Mesendoderm (in vitro differentiated cells): Measurements from ENCODE around the gene NQO2. TPM values are rescaled to one million over a fixed set of nuclear protein-coding genes. Genes with fewer than 3 reads are reported as not detected.

Source experiments
- DNase-seq: peaks from one replicate; pipeline ENCODE4 v3.0.0; 2013
- H2AK5ac ChIP-seq: 2 replicates; pipeline ENCODE4 v1.6.1; 2013; ENCODE audit warnings: low read length, inconsistent platforms
- H2BK120ac ChIP-seq: 2 replicates; pipeline ENCODE4 v1.6.1; 2013; ENCODE audit warnings: low read depth, mild to moderate bottlenecking, low read length, moderate library complexity, mixed read lengths
- H2BK15ac ChIP-seq: replicated peaks from 2 replicates; pipeline ENCODE4 v1.6.1; 2013; ENCODE audit warnings: low read depth, mild to moderate bottlenecking, moderate library complexity
- H2BK5ac ChIP-seq: 2 replicates; pipeline ENCODE4 v1.6.1; 2013; ENCODE audit warnings: low read length, inconsistent platforms
- H3K18ac ChIP-seq: 2 replicates; pipeline ENCODE4 v1.6.1; 2013; ENCODE audit warnings: mild to moderate bottlenecking, low read length, mixed read lengths
- H3K23ac ChIP-seq: one replicate; pipeline ENCODE4 v1.6.1; 2013; ENCODE audit warnings: low read length
- H3K27ac ChIP-seq: 2 replicates; pipeline ENCODE4 v1.5.1; 2013; ENCODE audit warnings: low read depth, mild to moderate bottlenecking, inconsistent platforms, low read length, moderate library complexity
- H3K27me3 ChIP-seq: 2 replicates; pipeline ENCODE4 v1.6.1; 2013; ENCODE audit warnings: low read length, control low read depth, mild to moderate bottlenecking, inconsistent platforms; ENCODE audit not compliant: insufficient read depth, poor library complexity
- H3K36me3 ChIP-seq: 2 replicates; pipeline ENCODE4 v1.6.1; 2013; ENCODE audit warnings: low read length, inconsistent platforms; ENCODE audit not compliant: control insufficient read depth, insufficient read depth
- H3K4ac ChIP-seq: one replicate; pipeline ENCODE4 v1.6.1; 2013; ENCODE audit warnings: low read depth, mild to moderate bottlenecking, low read length, moderate library complexity
- H3K4me1 ChIP-seq: 2 replicates; pipeline ENCODE4 v1.6.1; 2013; ENCODE audit warnings: low read depth, low read length, inconsistent platforms; ENCODE audit not compliant: control insufficient read depth
- H3K4me2 ChIP-seq: 2 replicates; pipeline ENCODE4 v1.6.1; 2013; ENCODE audit warnings: low read length
- H3K4me3 ChIP-seq: 2 replicates; pipeline ENCODE4 v1.5.1; 2013; ENCODE audit warnings: mild to moderate bottlenecking, low read length
- H3K56ac ChIP-seq: one replicate; pipeline ENCODE4 v1.6.1; 2013; ENCODE audit warnings: low read length
- H3K79me1 ChIP-seq: 2 replicates; pipeline ENCODE4 v1.6.1; 2013; ENCODE audit warnings: low read length, inconsistent platforms
- H3K79me2 ChIP-seq: 2 replicates; pipeline ENCODE4 v1.6.1; 2013; ENCODE audit warnings: mild to moderate bottlenecking, low read length; ENCODE audit not compliant: control insufficient read depth, insufficient read depth
- H3K9ac ChIP-seq: 2 replicates; pipeline ENCODE4 v1.6.1; 2013; ENCODE audit warnings: low read length, inconsistent platforms
- H4K5ac ChIP-seq: one replicate; pipeline ENCODE4 v1.6.1; 2013; ENCODE audit warnings: low read length
- H4K8ac ChIP-seq: one replicate; pipeline ENCODE4 v1.6.1; 2013; ENCODE audit warnings: low read depth, mild to moderate bottlenecking, control low read depth, low read length, moderate library complexity
- WGBS: extraction: QIAGEN DNeasy Blood & Tissue Kit; methylation state at CpG from one replicate; pipeline ENCODE4 v1.1.7; 2013; ENCODE audit warnings: low lambda C conversion rate, missing lambda C conversion rate; ENCODE audit not compliant: insufficient coverage; ENCODE audit errors: extremely low coverage; 5-methylcytosine and 5-hydroxymethylcytosine counted together
- polyA plus RNA-seq, 2 experiments: library from polyadenylated mRNA; stranded (reverse); fragments of 200-250 nt; gene quantifications; one replicate each; pipeline ENCODE4 v1.2.3, GENCODE V29; 2013

Gene NQO2
- polyA plus RNA-seq (2013, experiment 1 of 2): 103 TPM
- polyA plus RNA-seq (2013, experiment 2 of 2): 109 TPM

GRCh38 chr6:2999618-3000557 is at the start of gene NQO2:
TSS of gene NQO2 (plus strand) at chr6:2999894. CDS start at chr6:3006553, 6,659 bp downstream.
- H2BK120ac ChIP-seq: no peak within 1 kb of the TSS
- peak within 1 kb of the TSS; percentile 81 for H3K18ac ChIP-seq
- peaks cover 4% of the 10 kb centered on the region for H3K36me3 ChIP-seq
- H3K4me1 ChIP-seq: peaks cover 1% of the 10 kb centered on the region
- DNase-seq: peak; percentile 91
- H3K23ac ChIP-seq: peak within 1 kb of the TSS; percentile 97
- peak within 1 kb of the TSS; percentile 91 for H3K9ac ChIP-seq
- H3K56ac ChIP-seq: peak within 1 kb of the TSS; percentile 93
- H4K8ac ChIP-seq: no peak within 1 kb of the TSS
- peaks cover 5% of the 10 kb centered on the region for H3K79me2 ChIP-seq
- no peaks in the 10 kb centered on the region for H3K27me3 ChIP-seq
- H3K27ac ChIP-seq: no peak within 1 kb of the TSS
- H3K4ac ChIP-seq: peak within 1 kb of the TSS; percentile 5
- no peak within 1 kb of the TSS for H4K5ac ChIP-seq
- peaks cover 2% of the 10 kb centered on the region for H3K79me1 ChIP-seq
- no peak within 1 kb of the TSS for H2BK15ac ChIP-seq
- no peak within 1 kb of the TSS for H2BK5ac ChIP-seq
- peak within 1 kb of the TSS; percentile 90 for H3K4me3 ChIP-seq
- no CpG with 5 or more reads among the region's 87 CpGs for WGBS
- H3K4me2 ChIP-seq: peak within 1 kb of the TSS; percentile 84
- peak within 1 kb of the TSS; percentile 5 for H2AK5ac ChIP-seq

GRCh38 chr6:2950713-2951112 is 49.0 kb upstream of the NQO2 start:
- Histone ChIP-seq H3K79me1 (no peaks in the 10 kb centered on the region), H3K4ac (no peak overlapping the region), H3K56ac (no peak overlapping the region), H2AK5ac (no peak overlapping the region), H3K4me3 (no peak overlapping the region), H3K4me2 (no peak overlapping the region), H3K27me3 (no peaks in the 10 kb centered on the region), H4K5ac (no peak overlapping the region), H3K18ac (no peak overlapping the region), H3K23ac (no peak overlapping the region), H2BK15ac (no peak overlapping the region), H3K4me1 (peaks cover 2% of the 10 kb centered on the region), H3K79me2 (no peaks in the 10 kb centered on the region), H2BK5ac (no peak overlapping the region), H4K8ac (no peak overlapping the region), H3K36me3 (peaks cover 1% of the 10 kb centered on the region), H3K9ac (no peak overlapping the region), H3K27ac (no peak overlapping the region), H2BK120ac (no peak overlapping the region)
- WGBS: no CpG with 5 or more reads among the region's 12 CpGs
- no peak for DNase-seq

- Histone ChIP-seq H3K4me2 (no peak overlapping the region), H3K4me1 (peaks cover 2% of the 10 kb centered on the region), H3K56ac (peak overlapping the region; percentile 38), H3K36me3 (peaks cover 1% of the 10 kb centered on the region), H4K8ac (no peak overlapping the region), H2BK5ac (peak overlapping the region; percentile 95), H3K79me1 (no peaks in the 10 kb centered on the region), H2BK15ac (no peak overlapping the region), H3K27ac (no peak overlapping the region), H3K4ac (peak overlapping the region; percentile 82), H3K79me2 (no peaks in the 10 kb centered on the region), H3K23ac (no peak overlapping the region), H3K4me3 (no peak overlapping the region), H3K27me3 (no peaks in the 10 kb centered on the region), H4K5ac (no peak overlapping the region), H2BK120ac (no peak overlapping the region), H3K18ac (no peak overlapping the region), H2AK5ac (no peak overlapping the region), H3K9ac (peak overlapping the region; percentile 39)
- peak; percentile 80 for DNase-seq
- WGBS: no CpG with 5 or more reads among the region's 8 CpGs
Measured at GRCh38 chr6:2951728-2952127, 48.0 kb upstream of the NQO2 start.

GRCh38 chr6:2952557-2953095 is 47.1 kb upstream of the NQO2 start:
- no peak overlapping the region for H4K8ac ChIP-seq
- H4K5ac ChIP-seq: no peak overlapping the region
- H2BK5ac ChIP-seq: peak overlapping the region; percentile 70
- H3K9ac ChIP-seq: peak overlapping the region; percentile 59
- H3K79me1 ChIP-seq: no peaks in the 10 kb centered on the region
- H3K4me3 ChIP-seq: no peak overlapping the region
- no CpG with 5 or more reads among the region's 27 CpGs for WGBS
- peak overlapping the region; percentile 2 for H3K27ac ChIP-seq
- no peak overlapping the region for H3K18ac ChIP-seq
- no peaks in the 10 kb centered on the region for H3K79me2 ChIP-seq
- H3K4me1 ChIP-seq: peaks cover 2% of the 10 kb centered on the region
- no peak overlapping the region for H2BK15ac ChIP-seq
- H3K36me3 ChIP-seq: no peaks in the 10 kb centered on the region
- no peak overlapping the region for H3K4me2 ChIP-seq
- H2BK120ac ChIP-seq: no peak overlapping the region
- no peak overlapping the region for H2AK5ac ChIP-seq
- peak overlapping the region; percentile 83 for H3K56ac ChIP-seq
- H3K23ac ChIP-seq: no peak overlapping the region
- H3K27me3 ChIP-seq: no peaks in the 10 kb centered on the region
- peak; percentile 98 for DNase-seq
- H3K4ac ChIP-seq: peak overlapping the region; percentile 77

- Histone ChIP-seq H2BK120ac (no peak overlapping the region), H2BK5ac (peak overlapping the region; percentile 70), H3K9ac (peak overlapping the region; percentile 59), H3K27me3 (no peaks in the 10 kb centered on the region), H4K8ac (no peak overlapping the region), H3K36me3 (no peaks in the 10 kb centered on the region), H3K4ac (peak overlapping the region; percentile 77), H4K5ac (no peak overlapping the region), H3K4me3 (no peak overlapping the region), H3K27ac (peak overlapping the region; percentile 2), H3K23ac (no peak overlapping the region), H3K4me2 (no peak overlapping the region), H3K79me2 (no peaks in the 10 kb centered on the region), H3K56ac (peak overlapping the region; percentile 83), H2BK15ac (no peak overlapping the region), H3K4me1 (peaks cover 2% of the 10 kb centered on the region), H3K18ac (no peak overlapping the region), H2AK5ac (no peak overlapping the region), H3K79me1 (no peaks in the 10 kb centered on the region)
- WGBS: no CpG with 5 or more reads among the region's 12 CpGs
- DNase-seq: no peak
Measured at GRCh38 chr6:2953098-2953497, 46.6 kb upstream of the NQO2 start.
